Esophagus squamous epithelium (tissue), 4 donors: ENCODE measurements around the gene SCARB1.

ENCODE experiments used
- CTCF ChIP-seq, 6 experiments: fragments of 450-650 bp in 4 of 6; fragments of 200-600 bp in 2 of 6; sonication (generic) in 2 of 6; IDR thresholded peaks; one replicate each; pipeline ENCODE4 v1.5.1; 2016 to 2019; ENCODE audit warnings: antibody characterized with exemption in 6 of 6, mild to moderate bottlenecking in 4 of 6, moderate library complexity in 4 of 6
- POLR2A ChIP-seq, 4 donors: fragments of 450-650 bp; IDR thresholded peaks; one replicate each; pipeline ENCODE4 v1.6.1; 2017; ENCODE audit warnings: antibody characterized with exemption in 4 of 4, mild to moderate bottlenecking in 4 of 4, moderate library complexity in 3 of 4

GRCh38 chr12:124754949-124755800, 108.5 kb downstream of the SCARB1 start:
- no peak for TF ChIP-seq CTCF (IDR thresholded peaks at IDR 0.05)
- no peak for TF ChIP-seq POLR2A (IDR thresholded peaks at IDR 0.05)
